ENCODE measurements around the gene FBXO46.

The FBXO46 gene, protein sequence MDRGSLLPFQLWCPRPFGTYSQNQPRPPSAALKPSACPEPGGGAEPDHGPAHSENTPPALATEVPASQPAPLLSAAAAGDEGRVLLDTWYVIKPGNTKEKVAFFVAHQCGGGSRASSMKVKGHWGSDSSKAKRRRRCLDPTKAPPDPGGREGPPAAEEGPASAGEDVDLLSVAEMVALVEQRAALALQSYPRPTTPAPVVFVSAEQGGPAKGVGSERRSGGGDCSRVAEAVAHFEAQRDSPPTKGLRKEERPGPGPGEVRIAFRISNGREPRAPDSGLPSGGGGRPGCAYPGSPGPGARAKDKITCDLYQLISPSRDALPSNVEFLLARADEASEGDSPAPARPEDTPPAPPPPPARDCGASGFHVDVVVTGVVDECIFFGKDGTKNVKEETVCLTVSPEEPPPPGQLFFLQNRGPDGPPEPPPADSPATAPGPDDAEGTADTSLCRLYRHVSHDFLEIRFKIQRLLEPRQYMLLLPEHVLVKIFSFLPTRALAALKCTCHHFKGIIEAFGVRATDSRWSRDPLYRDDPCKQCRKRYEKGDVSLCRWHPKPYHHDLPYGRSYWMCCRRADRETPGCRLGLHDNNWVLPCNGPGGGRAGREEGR

DNA sequence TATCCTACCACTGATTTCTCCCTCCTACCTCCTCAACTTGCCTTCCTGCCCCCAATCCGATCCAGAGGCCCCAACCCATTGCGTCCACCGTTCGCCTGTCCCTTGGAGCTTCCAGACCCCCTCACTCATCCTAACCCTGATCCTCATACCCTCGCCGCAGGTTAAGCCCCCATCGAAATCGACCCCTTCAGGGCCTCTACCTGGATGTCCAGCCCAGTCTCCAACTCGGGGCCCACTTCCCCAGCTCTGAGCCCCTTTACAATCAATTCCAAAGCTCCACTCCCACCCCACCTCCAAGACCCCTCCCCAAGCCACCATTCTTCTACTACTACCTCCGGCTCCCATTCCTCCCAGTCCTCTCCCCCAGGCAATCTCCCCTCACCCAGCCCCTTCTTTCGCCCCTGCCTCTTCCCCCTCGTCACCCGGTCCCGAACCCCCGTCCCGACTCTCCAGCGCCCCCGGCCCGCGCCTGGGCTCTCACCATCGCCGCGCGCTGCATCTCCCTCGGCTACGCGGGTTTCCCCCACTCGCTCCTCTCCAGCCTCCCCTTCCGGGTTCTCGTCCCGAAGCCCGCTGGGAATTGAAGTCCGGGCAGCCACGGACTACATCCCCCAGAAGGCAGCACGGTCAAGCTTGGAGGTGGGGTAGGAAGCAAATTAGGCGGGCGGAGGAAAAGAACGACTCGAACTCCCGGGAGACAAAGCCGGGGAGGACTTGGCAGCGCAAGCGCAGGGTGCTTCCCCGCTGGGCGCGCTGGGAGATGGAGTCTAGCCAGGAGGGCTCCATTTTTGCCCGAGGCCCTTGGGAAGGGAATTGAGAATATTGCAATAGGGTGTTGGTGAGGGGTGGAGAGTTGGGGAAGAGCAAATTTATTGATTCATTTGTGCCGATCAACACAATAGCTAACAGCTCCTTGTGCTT lies at the start of gene FBXO46:
FBXO46 (minus strand) TSS at position 529 of the 921 bp plus-strand sequence. CDS start 17,401 bp downstream, outside the sequence.
- peak; percentile 99 for DNase-seq

DNA sequence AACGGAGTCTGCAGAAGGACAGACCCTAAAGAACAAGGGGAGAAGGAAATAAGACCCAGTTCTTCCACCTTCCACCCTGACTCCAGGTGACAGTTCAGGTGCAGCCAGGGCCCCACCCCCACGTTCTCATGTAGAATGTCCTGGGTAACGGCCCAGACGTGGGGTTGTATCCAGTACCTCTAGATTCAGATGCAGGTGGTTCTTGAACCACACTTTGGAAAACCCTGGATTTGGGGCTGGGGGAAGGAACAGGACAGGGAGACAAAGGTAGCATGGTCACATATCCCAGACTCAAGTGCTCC lies 49.4 kb upstream of the FBXO46 start:
- no peak for DNase-seq

DNA sequence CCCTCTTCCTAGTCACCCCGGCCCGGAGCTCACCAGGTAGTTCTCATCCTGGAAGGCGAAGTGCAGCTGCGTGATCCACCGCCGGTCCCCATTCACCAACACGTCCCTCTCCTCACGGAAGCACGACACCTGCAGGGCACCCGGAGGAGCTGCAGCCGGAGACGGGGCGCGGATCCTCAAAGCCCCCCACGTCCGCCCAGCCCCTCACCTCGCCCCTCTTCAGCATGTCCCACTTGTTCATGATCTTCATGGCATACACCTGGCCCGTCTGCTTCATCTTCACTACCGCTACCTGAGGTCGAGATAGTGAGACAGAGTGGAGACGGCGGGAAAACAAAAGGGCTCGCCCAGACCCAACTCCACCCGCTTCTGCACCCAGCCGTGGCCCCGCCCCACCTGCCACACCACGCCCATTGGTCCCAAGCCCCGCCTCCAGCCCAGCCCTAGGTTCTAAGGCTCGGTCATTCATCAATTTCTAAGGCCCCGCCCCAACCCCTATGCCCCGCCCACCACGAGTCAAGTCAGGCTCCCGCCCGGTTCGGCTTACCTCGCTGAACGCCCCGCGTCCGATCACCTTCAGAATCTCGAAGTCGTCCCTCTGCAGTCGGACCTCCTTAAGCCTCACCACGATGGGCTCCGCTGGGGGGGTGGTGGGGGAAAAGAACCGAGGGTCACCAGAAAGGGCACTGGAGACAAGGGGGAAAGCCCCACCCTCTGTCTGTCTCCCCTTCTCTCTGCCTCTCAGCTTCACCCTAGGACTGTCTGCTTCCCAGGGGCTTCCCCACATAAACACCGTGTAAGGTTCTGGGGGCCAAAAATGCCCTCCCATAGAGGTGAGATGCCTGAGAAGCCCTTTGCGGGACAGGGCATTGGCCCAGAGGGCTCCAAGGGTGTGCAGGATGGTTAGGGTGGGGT lies 48.8 kb upstream of the FBXO46 start:
- peak; percentile 91 for DNase-seq

DNA sequence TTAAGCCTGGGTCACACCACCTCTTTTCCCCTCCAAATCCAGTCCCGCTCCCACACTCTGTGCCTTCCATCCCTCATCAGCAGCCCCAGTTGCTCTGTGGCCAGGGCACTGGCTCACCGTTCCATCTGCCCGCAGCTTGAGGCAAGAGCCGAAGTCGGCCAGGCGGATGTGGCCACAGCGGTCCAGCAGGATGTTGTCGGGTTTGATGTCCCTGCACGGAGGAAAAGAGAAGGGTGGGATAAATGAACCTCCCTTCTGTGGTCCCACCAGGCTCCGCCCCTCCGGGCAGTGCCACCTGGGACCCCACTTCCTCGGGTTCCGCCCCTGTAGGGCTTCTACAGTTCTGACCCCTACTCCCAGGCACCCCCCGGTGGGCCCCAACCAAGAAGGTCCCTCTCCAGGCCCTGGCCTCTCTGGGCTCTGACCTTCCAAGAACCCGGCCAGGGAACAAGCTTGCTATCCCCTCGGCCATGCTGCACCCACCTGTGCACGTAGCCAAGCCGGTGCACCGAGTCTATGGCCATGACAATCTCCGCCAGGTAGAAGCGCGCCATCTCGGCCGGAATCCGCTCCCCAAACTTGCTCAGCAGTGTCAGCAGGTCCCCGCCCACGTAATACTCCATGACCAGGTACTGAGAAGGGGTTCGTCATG lies 47.4 kb upstream of the FBXO46 start:
- no peak for DNase-seq

DNA sequence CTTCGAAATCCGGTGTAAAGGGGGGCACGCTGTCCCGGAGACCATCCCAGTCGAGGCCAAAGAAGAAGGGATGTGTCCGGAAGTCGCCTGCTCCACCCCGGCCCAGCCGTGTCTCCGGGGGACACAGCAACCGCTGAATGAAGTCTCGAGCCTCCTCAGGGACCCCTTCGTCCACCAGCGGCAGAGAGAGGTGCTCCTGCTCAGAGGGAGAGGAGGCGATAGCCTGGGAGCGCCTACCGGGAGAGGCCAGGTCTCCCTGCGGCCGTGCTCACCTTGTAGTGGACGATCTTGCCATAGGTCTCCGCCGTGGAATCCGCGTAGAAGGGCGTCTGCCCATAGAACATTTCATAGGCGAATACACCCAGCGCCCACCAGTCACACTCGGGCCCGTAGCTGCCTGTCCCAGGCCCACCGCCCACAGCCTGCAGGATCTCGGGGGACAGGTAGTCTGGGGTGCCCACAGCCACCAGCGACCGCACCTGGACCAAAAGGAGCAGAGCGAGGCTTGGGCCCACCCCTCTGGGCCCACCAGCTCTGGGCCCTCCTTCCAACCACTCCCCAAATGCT lies 46.8 kb upstream of the FBXO46 start:
- DNase-seq = no peak

GRCh38 chr19:45774765-45775164 lies 44.1 kb upstream of the FBXO46 start:
- no peak for DNase-seq

- DNase-seq = no peak
Measured at GRCh38 chr19:45773384-45773783, 42.7 kb upstream of the FBXO46 start.

GRCh38 chr19:45772912-45773311 lies 42.2 kb upstream of the FBXO46 start:
- no peak for DNase-seq

- DNase-seq = no peak
Measured at GRCh38 chr19:45772130-45772840, 41.6 kb upstream of the FBXO46 start.

- DNase-seq = no peak
Measured at GRCh38 chr19:45771311-45771933, 40.7 kb upstream of the FBXO46 start.

DNA sequence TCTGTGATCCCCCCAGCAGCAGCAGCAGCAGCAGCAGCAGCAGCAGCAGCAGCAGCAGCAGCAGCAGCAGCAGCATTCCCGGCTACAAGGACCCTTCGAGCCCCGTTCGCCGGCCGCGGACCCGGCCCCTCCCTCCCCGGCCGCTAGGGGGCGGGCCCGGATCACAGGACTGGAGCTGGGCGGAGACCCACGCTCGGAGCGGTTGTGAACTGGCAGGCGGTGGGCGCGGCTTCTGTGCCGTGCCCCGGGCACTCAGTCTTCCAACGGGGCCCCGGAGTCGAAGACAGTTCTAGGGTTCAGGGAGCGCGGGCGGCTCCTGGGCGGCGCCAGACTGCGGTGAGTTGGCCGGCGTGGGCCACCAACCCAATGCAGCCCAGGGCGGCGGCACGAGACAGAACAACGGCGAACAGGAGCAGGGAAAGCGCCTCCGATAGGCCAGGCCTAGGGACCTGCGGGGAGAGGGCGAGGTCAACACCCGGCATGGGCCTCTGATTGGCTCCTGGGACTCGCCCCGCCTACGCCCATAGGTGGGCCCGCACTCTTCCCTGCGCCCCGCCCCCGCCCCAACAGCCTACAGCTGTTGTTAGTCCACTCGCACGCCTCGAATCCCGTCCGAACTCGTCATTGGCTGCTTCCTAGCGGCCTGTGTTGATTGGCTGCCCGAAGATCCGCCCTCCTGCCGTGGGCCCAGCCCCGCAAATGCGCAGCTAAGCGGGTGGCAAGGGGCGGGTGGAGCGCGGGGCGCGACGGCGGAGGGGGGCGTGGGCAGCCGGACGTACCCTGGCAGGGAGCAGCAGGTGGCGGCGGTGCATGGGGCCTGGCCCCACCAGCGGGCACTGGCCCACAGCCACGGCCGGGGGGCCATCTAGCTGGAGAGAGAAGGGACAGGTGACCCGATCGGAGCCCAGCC lies 39.8 kb upstream of the FBXO46 start:
- DNase-seq = peak; percentile 98

DNA sequence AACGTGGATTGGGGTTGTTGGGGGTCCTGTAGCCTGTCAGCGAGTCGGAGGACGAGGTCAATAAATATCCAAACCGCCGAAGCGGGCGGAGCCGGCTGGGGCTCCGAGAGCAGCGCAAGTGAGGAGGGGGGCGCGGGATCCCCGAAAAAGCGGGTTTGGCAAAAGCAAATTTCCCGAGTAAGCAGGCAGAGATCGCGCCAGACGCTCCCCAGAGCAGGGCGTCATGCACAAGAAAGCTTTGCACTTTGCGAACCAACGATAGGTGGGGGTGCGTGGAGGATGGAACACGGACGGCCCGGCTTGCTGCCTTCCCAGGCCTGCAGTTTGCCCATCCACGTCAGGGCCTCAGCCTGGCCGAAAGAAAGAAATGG lies 39.1 kb upstream of the FBXO46 start:
- no peak for DNase-seq

- DNase-seq = peak; percentile 90
Measured at GRCh38 chr19:45768984-45769782, 38.5 kb upstream of the FBXO46 start, which contains the start of gene SIX5. TSS of gene SIX5 (minus strand) at chr19:45769252. CDS start at chr19:45768844, 408 bp downstream.

DNA sequence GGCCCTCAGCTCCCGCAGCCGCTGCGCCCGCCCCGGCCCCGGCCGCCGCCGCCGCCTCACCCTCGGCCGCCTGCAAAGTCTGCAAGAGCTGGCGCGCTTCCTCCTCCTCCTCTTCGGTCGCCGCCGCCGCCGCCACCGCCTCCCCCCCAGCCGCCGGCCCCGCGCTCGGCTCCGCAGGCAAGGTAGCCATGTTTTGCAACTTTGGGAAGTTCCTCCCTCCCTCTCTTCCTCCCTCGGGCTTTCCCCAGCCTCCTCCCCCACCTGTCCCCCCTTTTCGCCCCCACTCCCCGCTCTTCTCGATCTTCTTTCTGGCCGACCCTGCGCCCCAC lies 37.9 kb upstream of the FBXO46 start:
- no peak for DNase-seq

- DNase-seq = no peak
Measured at GRCh38 chr19:45767881-45768654, 37.4 kb upstream of the FBXO46 start.

- no peak for DNase-seq
Measured at GRCh38 chr19:45767410-45767880, 36.7 kb upstream of the FBXO46 start.

DNA sequence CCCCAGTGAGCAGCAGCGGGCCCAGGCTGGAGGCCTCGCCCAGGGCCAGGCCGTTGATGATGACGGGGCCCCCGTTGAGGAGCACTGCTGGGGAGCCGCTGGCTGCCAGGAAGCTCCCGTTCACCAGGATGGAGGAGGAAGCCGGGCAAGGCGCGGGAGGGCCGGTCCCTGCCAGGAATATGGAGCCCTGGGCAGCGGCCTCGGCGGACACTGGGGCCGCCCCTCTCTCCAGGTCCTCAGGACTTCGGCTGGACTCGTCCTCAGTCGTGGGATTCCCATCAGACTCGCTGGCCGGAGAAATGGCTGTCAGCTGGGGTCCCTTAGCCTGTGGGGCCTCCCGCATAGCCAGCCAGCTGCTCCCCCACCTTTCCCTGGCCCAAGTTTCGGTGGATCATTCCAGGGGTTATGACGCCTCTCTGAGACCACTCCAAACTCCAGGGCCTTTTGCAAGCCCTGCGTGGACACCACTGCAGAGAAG lies 36.2 kb upstream of the FBXO46 start:
- no peak for DNase-seq

Data from NCI-H1436 (cell line).